Skeletal muscle tissue (tissue), 4 donors: ENCODE measurements around the gene MPPED1. TPM values are rescaled to one million over a fixed set of nuclear protein-coding genes. Genes with fewer than 3 reads are reported as not detected.

ENCODE experiments used
- H3K27ac ChIP-seq: one replicate; pipeline ENCODE4 v1.7.0; 2013; ENCODE audit warnings: mild to moderate bottlenecking, low read depth, low read length, inconsistent platforms
- H3K27me3 ChIP-seq, 3 donors: one replicate each; pipeline ENCODE4 v1.7.0; 2013; ENCODE audit warnings: low read length in 3 of 3; ENCODE audit not compliant: control insufficient read depth in 3 of 3, insufficient read depth in 3 of 3
- H3K36me3 ChIP-seq, 3 donors: one replicate each; pipeline ENCODE4 v1.7.0; 2013; ENCODE audit warnings: low read length in 3 of 3; ENCODE audit not compliant: control insufficient read depth in 3 of 3, insufficient read depth in 3 of 3
- H3K4me1 ChIP-seq, 3 donors: one replicate each; pipeline ENCODE4 v1.7.0; 2013; ENCODE audit warnings: low read length in 3 of 3, mild to moderate bottlenecking in 3 of 3; ENCODE audit not compliant: control insufficient read depth in 3 of 3, insufficient read depth in 3 of 3
- H3K4me3 ChIP-seq, 3 donors: one replicate each; pipeline ENCODE4 v1.7.0; 2013; ENCODE audit warnings: low read length in 3 of 3
- H3K9ac ChIP-seq, 3 donors: one replicate each; pipeline ENCODE4 v1.7.0; 2013; ENCODE audit warnings: low read length in 3 of 3, mild to moderate bottlenecking in 3 of 3, moderate library complexity in 2 of 3, low read depth in 1 of 3
- H3K9me3 ChIP-seq, 3 donors: one replicate each; pipeline ENCODE4 v1.7.0; 2013; ENCODE audit warnings: low read length in 3 of 3; ENCODE audit not compliant: control insufficient read depth in 3 of 3
- total RNA-seq: library from RNA; depleted of rRNA; stranded (reverse); fragments of >200 nt; gene quantifications from one replicate; pipeline ENCODE4 v1.2.3, GENCODE V29; 2014
- donor health status: Osteomylitis.

MPPED1 gene
- total RNA-seq, 1 donor from 2014 or later: under 0.01 TPM

- Histone ChIP-seq H3K27ac (no peak overlapping the region), H3K27me3 (peaks cover 0 to 19% (median 12%) of the 10 kb centered on the region in 3 donors), H3K9ac (no peak overlapping the region), H3K4me1 (no peaks in the 10 kb centered on the region), H3K4me3 (no peak overlapping the region), H3K36me3 (no peaks in the 10 kb centered on the region), H3K9me3 (peaks cover 0 to 2% (median 0%) of the 10 kb centered on the region in 3 donors)
Observed at GRCh38 chr22:43541462-43542407, 129.9 kb downstream of the MPPED1 start.

GRCh38 chr22:43542681-43543521, 131.1 kb downstream of the MPPED1 start:
- no peak overlapping the region for H3K9ac ChIP-seq
- no peaks in the 10 kb centered on the region for H3K4me1 ChIP-seq
- no peak overlapping the region for H3K4me3 ChIP-seq
- no peak overlapping the region for H3K27ac ChIP-seq
- H3K9me3 ChIP-seq: no peaks in the 10 kb centered on the region
- H3K27me3 ChIP-seq: peaks cover 0 to 19% (median 12%) of the 10 kb centered on the region in 3 donors
- no peaks in the 10 kb centered on the region for H3K36me3 ChIP-seq

- Histone ChIP-seq H3K9ac (no peak overlapping the region), H3K27me3 (peaks cover 0 to 17% (median 12%) of the 10 kb centered on the region in 3 donors), H3K4me1 (no peaks in the 10 kb centered on the region), H3K27ac (no peak overlapping the region), H3K9me3 (no peaks in the 10 kb centered on the region), H3K4me3 (no peak overlapping the region), H3K36me3 (no peaks in the 10 kb centered on the region)
Observed at GRCh38 chr22:43543522-43544288, 131.9 kb downstream of the MPPED1 start.

GRCh38 chr22:43544289-43544673, 132.5 kb downstream of the MPPED1 start:
- Histone ChIP-seq H3K9ac (no peak overlapping the region), H3K27me3 (peaks cover 0 to 16% (median 8%) of the 10 kb centered on the region in 3 donors), H3K4me1 (no peaks in the 10 kb centered on the region), H3K4me3 (no peak overlapping the region), H3K9me3 (no peaks in the 10 kb centered on the region), H3K27ac (no peak overlapping the region), H3K36me3 (no peaks in the 10 kb centered on the region)

- H3K4me3 ChIP-seq: no peak overlapping the region
Observed at GRCh38 chr22:43546186-43546585, 134.4 kb downstream of the MPPED1 start.

GRCh38 chr22:43550024-43550620, 138.3 kb downstream of the MPPED1 start:
- no peaks in the 10 kb centered on the region for H3K36me3 ChIP-seq
- H3K4me3 ChIP-seq: no peak overlapping the region
- H3K9me3 ChIP-seq: peaks cover 0 to 2% (median 0%) of the 10 kb centered on the region in 3 donors
- H3K9ac ChIP-seq: no peak overlapping the region
- H3K27ac ChIP-seq: no peak overlapping the region
- H3K27me3 ChIP-seq: peaks cover 0 to 8% (median 3%) of the 10 kb centered on the region in 3 donors
- H3K4me1 ChIP-seq: no peaks in the 10 kb centered on the region

More at GRCh38 chr22:43546186-43546585, 134.4 kb downstream of the MPPED1 start:
- peaks cover 0 to 16% (median 7%) of the 10 kb centered on the region in 3 donors for H3K27me3 ChIP-seq
- H3K9ac ChIP-seq: no peak overlapping the region
- no peak overlapping the region for H3K27ac ChIP-seq
- H3K4me1 ChIP-seq: no peaks in the 10 kb centered on the region
- H3K9me3 ChIP-seq: no peaks in the 10 kb centered on the region
- H3K36me3 ChIP-seq: no peaks in the 10 kb centered on the region

GRCh38 chr22:43550672-43551071, 138.9 kb downstream of the MPPED1 start:
- H3K9me3 ChIP-seq: peaks cover 0 to 2% (median 0%) of the 10 kb centered on the region in 3 donors
- no peak overlapping the region for H3K27ac ChIP-seq
- no peak overlapping the region for H3K4me3 ChIP-seq
- no peaks in the 10 kb centered on the region for H3K36me3 ChIP-seq
- H3K27me3 ChIP-seq: peaks cover 0 to 9% (median 6%) of the 10 kb centered on the region in 3 donors
- H3K4me1 ChIP-seq: no peaks in the 10 kb centered on the region
- no peak overlapping the region for H3K9ac ChIP-seq

GRCh38 chr22:43553451-43554258, 141.8 kb downstream of the MPPED1 start:
- H3K36me3 ChIP-seq: no peaks in the 10 kb centered on the region
- H3K4me1 ChIP-seq: no peaks in the 10 kb centered on the region
- peaks cover 3 to 9% (median 6%) of the 10 kb centered on the region in 3 donors for H3K27me3 ChIP-seq
- no peak overlapping the region for H3K27ac ChIP-seq
- H3K4me3 ChIP-seq: no peak overlapping the region
- no peak overlapping the region for H3K9ac ChIP-seq
- H3K9me3 ChIP-seq: peaks cover 0 to 5% (median 0%) of the 10 kb centered on the region in 3 donors
